ENCODE data around the gene HYAL2.
A peak's percentile ranks its signal among the peaks of the same experiment; 100 is the strongest.

HYAL2 gene, protein sequence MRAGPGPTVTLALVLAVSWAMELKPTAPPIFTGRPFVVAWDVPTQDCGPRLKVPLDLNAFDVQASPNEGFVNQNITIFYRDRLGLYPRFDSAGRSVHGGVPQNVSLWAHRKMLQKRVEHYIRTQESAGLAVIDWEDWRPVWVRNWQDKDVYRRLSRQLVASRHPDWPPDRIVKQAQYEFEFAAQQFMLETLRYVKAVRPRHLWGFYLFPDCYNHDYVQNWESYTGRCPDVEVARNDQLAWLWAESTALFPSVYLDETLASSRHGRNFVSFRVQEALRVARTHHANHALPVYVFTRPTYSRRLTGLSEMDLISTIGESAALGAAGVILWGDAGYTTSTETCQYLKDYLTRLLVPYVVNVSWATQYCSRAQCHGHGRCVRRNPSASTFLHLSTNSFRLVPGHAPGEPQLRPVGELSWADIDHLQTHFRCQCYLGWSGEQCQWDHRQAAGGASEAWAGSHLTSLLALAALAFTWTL

DNA sequence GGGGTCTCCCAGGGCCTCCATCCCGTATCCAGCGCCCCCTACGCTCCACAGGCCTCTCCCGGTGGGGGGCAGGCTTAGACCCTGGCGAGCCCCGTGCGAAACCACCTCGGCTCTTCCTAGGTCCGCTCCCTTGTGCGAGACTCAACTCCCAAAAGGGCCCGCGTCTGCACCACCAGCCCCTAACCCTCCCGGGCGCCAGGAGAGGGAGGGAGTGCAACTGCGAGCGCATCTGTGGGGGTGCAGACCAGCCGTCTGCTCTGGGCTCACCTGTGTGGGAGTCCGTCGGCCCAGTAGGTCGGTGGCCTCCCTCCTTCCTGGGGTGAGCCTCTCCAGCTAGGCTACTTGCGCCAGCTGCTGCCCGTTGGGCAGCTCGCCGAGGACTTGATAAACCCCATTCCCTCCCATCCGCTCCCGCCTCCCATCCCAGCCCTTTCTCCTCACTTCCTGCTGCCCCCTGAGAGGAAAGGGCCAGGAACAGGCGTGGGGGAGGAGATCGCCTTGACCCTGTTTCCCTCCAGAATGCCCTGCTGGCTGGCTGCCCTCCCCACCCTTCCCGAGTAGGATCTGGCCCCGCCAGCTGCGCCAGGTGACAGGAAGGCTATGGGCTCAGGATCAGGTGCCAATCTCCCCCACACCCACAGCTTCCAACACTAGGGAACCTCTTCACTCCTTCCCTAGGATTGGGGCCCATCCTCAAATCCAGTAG is at the start of gene HYAL2:
HYAL2 (minus strand) TSS at position 360 of the 706 bp plus-strand sequence. CDS start 2,256 bp downstream, outside the sequence.
- no peak for DNase-seq (ENCODE audit: low spot score)

DNA sequence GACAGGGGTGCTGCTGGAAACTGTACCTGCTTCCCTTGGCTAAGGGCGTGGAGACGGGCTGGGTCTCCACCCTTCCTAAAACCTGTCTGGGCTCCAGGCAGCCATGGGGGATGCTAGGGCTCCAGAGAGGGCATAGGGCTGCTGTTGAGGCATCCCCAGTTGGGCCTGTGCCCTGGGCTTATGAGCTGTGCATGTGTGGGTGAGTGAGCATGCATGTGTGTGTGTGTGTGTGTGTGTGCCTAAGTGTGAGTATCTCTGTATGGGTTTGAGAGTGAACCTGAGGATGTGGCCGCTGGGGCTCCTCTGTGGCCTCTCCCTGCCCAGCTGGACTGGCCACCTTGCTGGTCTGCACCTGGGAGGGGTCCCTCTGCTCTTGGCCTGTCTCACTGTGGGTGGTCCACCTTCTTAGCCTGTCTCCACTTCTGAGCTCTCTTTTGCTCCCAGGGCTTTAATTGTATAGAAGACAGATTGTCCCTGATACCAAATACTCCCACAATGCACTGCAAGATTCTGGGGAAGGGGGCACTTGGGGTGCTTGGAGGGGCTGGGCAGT is 48.7 kb upstream of the HYAL2 start:
- no peak for DNase-seq (ENCODE audit: low spot score)

DNA sequence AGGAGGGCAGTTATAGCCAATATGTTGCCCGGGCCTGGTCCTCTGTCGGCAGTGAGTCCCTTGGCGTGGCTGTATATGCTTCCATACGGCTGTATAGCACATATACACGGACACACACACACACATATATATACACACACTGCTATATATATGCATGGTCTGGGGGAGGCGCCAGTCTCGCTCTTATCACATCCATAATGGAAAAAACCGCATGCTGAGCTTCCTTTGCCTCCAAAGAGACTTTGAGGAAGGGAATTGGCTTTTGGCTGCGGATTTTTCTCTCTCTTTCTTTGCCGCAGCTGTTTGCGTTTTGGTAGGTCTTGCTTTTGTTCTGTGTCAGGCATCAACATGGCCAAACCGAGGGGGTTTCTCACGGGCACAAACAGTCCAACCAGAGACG is 48.0 kb upstream of the HYAL2 start:
- DNase-seq (ENCODE audit: low spot score), result no peak

DNA sequence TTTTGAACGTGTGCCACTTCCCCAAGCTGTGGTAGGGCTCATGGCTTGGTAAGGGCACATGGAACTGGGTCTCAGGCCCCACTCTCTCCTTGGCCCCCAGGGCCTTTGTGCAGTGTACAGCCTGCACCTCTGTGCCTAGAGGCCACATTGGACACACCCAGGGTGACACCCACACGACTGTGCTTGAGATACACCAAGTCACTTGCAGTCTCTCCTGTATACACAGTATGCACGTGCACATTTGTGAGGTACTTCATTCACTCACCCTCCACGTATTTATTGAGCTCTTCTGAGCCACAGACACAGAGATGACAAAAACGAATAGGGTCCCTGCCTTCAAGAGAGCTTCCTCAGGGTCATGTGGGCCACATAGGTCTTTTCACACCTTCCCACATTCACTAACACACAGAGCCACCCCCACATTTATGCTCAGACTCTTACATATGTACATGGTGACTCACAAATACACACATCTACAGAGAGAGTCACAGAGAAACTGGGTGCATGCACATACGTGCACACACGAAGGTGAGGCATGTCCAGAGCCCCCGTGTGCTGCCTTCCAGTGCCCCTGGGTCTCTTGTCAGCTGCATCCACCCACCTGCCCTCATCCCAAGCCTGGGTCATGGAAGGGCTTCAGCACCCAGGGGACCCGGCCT is 46.6 kb upstream of the HYAL2 start:
- no peak for DNase-seq (ENCODE audit: low spot score)

DNA sequence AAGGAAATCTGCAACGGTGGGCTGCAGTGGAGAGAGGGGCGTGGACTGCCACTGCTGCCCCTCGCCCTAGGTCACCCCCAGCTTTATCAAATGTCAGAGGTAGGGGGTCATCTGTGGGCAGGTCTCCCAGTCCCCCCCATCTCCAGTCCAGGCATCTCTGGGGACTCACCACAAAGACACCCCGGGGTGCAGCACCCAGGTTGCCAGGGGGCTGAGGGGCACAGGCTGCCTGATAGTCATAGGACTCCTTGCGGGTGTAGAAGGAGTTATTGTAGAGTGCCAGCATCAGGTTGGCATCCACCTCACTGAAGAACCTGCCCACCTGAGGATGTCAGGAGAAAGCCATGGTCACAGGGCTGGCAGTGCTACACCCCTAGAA is 43.3 kb upstream of the HYAL2 start:
- DNase-seq (ENCODE audit: low spot score), result no peak

DNA sequence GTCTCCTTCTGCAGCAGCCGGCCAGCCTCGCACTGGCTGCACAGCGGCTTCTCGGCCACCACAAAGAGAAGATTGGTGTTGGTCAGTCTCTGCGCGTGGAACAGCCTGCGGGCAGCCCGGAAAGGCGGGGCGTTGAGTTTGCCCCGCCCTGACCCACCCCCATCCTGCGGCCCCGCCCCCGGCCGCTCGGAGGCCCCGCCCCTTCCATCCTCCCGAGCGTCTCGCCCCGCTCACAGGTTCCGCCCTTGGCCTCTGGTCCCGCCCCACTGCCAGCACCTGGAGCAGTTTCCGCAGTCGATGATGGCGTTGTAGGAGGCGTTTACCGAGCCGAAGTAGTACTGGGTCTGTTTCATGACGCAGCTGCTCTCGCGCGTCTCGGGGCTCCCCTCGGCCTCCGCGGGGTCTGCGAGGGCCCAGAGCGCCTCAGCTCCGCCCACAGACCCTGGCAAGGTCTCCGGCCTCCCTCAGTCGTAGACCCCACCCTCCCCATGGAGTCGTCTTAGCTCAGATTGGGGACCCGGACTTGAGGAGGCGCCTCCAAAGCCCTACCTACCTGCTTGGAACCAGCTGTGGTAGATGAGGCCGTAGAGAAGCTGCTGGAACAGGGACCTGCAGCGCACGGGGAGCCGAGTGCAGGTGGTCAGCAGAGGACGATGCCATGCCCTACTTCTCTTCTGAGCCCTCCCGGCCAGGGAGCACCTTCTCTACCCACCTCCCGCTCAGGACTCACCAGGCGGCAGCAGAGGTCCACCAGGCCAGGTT is 42.7 kb upstream of the HYAL2 start:
- DNase-seq (ENCODE audit: low spot score), result peak; percentile 93

DNA sequence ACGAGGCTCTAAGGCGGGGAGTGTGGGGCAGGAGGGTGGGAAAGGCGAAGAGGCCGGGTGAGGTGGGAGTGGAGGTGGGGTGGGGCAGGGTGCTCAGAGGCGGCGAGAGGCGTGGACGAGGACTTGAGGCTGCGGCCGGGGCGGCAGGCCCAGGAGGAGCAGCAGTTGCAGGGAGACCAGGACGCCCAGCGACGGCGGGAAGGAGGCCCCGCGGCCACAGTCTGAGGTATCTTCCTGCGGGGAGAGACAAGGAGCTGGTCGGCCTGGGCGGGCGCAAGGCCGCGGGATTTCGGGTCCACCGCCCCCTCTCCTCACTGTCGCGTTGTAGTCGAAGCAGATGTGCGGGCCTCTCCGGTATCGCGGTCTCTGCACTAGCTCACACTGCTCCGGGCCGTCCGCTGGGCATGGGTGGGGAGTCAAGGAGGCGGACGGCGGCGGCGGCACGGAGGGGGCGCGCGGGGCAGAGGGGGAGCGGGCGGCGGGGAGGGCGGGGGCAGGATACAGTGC is 42.1 kb upstream of the HYAL2 start:
- DNase-seq (ENCODE audit: low spot score), result no peak

DNA sequence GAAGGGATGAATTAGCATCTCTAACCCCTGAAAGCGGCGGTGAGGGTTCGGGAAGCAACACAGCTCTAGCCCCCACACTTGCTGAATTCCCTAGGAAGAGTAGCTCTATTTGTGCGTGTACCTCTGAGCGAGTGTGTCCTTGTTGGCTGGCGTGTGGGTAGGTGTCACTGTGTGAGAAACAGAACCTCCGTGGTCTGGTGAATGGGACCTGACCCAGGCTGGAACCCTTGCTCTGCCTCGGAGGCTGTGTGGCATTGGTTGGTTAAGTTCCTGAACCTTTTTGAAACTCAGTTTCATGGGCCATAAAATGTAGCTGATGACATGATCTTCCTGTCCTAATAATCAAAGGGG is 37.2 kb upstream of the HYAL2 start:
- DNase-seq (ENCODE audit: low spot score), result no peak

DNA sequence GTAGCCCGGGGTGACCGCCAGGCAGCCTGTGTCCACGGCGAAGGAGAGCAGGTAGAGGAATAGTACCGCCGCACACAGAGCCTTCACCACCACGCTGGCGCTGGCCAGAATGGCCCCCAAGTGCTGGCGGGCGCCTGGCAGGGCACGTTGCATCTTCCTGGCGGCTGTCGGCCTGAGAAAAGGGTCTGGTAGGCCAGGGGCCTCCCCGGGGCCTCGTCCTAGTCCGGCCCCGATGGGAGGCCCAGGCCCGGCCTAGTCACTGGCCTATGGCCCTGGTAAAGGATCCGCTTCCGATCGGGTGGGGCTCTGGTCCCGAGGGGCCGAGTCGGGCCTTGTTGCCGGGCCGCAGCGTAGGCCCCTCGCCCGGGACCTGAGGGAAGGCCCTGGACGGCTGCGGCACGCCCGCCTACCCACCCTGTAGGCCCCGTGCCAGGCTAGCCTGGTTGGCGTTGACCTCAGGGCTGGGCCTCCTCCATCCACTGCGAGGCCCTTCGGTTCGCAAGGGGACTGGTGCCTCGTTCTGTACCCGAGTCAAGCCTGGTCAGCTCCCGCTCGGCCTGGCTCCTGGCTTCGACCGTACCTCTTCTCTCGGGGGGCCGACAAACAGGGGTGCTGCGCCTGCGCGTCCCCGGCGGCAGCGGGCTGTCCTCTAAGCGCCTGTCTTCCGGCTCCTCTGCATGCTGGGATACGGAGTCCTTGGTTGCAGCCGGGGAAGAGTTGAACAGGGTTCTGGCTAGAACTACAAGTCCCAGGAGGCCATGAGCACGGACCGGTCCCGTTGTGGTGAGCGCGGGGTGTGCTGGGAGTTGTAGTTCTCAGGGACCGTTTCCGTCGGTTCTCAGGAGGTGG is 36.6 kb upstream of the HYAL2 start, which contains the start of gene TMEM115:
TMEM115 (minus strand) TSS at position 611 of the 849 bp plus-strand sequence; CDS start at position 153, 458 bp downstream.
- peak; percentile 98 for DNase-seq (ENCODE audit: low spot score)

DNA sequence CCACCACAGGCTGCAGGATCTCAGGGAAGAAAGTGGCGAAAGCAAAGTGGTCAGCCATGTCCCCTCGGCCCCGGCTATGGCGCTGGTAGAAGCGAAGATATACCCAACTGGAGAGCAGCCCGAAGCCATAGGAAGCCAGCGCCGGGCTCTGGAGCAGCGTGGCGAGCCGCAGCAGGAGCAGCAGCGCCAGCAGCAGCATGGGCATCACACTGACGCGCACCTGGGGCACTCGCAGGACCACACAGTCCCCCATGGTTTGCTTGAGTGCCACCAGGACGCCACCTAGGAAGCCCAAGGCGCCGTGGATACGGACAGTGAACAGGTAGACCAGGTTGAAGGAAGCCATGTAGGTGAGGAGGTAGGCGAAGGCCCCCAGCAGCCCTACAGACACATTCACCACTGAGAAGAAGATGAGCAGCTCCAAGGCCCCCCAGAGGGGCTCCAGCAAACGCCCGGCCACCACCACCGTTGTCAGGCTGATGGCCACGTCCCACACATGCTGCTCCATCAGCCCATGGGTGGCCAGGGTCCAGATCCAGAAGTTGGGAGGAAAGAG is 35.9 kb upstream of the HYAL2 start:
- DNase-seq (ENCODE audit: low spot score), result no peak

DNA sequence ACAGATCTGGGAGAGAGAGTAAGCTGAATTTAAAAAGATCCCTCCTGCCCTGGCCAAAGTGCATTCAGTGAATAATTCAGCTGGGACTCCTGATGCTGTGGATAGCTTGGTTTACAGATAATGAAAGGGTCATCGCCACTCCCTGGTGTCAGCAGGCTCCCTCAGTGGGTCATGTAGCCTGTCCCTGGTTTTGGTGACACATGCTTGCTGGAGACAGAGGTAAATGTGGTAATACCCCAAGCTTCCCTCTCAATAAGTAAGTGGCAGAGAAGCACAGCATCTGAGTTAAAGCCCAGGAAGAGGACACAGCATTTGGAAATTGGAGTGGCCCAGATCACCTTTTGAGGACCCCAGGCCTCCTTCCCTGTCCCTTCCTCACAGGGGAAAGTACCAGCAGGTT is 34.9 kb upstream of the HYAL2 start:
- DNase-seq (ENCODE audit: low spot score), result no peak

DNA sequence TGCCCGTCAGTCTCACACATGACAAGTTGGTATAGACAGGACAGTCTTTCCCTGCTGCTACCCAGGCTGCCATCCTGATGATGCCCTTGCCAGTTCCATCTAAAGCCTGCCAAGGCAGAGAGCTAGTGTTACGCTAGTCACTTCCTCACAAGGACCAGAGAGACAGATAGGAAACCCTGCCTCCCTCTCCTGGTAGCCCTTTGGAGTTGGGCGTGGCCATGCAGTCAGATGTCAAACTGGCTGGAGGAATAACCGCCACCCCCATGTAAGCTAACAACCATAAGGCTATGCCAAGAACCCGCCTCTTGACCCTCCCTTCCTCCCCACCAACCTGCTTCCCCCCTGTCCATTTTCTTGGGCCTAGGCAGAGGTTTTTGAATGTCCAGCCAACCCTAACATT is 34.0 kb upstream of the HYAL2 start:
- peak; percentile 68 for DNase-seq (ENCODE audit: low spot score)

DNA sequence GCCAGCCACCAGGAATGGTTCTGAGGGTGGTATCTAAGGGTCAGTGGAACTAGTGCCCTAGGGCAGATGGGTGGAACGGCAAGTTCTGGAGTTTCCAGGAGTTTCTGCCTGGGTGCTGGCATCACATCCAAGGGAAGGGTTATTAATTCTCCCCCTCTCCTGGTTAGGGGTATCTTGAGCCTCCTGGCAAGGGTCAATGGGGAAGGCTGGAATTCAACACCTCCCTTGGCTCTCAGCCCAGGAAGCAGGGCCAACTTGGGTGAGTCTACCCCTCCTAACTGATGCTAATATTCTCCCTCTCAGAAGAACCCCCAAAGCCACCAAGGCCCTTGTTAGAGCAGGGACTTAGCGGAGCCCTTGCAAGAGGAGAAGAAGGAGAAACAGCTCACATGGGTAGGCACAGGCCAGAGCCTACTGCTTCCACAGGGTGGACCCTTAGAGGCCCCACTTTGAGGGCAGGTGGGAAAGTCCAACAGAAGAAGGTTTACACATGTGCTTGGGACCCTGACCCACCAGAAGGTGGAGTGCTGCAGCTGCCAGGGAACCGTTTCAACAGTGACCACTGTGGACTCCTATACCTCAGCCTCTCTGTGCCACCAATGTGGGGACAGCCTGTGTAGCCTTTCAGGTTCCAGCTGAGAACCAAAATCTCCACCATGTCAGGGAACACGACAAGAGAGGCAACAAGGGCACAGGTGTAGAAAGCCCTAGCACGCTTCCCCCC is 33.4 kb upstream of the HYAL2 start:
- DNase-seq (ENCODE audit: low spot score), result no peak

DNA sequence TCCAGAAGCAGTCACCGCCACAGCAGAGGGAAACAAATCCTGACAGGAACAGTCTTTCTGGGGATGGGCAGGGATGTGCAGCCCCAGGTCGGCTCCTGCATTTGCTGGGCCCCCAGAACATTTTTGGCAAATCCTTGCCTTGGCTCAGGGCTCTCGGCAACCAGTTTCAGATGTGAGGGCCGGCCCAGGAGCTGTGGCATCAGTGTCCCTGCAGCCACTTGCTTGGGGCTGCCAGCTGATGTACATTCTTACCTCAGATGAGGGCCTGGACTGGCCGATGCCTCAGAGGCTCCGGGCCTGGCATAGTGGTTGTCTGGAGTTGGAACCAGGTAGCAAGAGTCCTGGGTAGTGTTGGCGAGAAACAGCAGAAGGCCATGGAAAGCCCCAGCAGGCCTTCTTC is 32.3 kb upstream of the HYAL2 start:
- no peak for DNase-seq (ENCODE audit: low spot score)

DNA sequence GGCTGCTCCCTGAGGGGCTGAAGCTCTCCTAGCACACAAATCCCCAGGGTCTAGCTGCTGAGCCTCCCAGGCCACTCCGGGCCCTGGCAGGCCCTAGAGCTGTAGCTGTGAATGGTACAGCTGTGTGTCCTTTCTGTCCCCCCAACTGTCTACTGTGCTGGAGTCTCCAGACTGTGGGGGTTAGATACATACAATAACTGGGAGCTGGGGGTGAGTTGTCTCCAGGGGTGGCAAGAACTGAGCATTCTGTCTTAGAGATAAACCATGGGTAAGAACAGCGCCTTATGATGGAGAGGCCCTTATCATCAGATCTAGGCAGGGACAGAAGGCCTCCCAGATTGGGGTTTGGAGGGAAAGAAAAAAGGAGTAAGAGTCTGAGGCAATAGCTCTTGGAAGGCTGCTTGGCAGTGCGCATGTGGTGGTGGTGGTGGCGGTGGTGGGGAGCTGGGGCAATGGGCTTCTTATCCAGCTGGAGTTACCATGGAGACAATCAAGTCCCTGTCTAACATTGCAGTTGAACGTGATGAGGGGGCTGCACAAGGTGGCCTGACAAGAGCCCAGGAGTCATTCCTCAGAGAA is 31.7 kb upstream of the HYAL2 start:
- DNase-seq (ENCODE audit: low spot score), result no peak

DNA sequence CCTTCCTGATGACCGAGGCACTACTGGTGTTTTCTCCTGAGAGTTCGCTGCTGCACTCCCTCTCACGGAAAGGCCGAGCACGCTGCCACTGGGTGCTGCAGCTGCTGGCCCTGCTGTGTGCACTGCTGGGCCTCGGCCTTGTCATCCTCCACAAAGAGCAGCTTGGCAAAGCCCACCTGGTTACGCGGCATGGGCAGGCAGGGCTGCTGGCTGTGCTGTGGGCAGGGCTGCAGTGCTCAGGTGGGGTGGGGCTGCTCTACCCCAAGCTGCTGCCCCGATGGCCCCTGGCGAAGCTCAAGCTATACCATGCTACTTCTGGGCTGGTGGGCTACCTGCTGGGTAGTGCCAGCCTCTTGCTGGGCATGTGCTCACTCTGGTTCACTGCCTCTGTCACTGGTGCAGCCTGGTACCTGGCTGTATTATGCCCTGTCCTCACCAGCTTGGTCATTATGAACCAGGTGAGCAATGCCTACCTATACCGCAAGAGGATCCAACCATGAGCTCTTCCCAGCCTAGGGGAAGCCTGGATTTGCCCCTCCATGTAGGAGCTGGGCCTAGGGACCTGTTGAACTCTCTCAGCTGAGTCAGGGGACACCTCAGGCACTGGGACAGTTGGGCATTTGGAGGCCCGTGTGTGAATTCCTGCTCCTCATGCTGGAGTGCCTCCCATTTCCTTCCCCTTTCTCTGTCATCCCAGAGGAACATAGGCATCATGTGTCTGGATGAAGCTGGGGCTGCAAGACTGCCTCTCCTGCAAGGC is 30.9 kb upstream of the HYAL2 start:
- no peak for DNase-seq (ENCODE audit: low spot score)

DNA sequence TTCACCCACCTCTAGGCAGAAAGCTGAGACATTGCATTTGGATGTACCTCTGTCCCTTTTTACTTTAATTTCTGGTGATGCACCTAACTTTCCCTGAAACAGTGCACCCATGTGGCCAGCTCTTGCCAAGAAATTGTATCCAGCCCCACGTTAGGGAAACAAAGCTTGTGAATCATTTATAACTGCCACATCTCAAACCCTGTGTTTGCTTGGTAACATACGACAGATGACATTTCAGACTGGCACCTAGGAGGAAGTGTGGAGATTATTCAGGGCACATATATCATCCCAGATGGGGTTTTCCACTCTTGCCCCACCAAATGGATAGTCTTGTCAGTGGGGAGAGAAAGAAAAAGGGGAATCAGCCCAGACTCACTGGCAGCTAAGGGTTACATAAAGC is 30.2 kb upstream of the HYAL2 start:
- DNase-seq (ENCODE audit: low spot score), result no peak

DNA sequence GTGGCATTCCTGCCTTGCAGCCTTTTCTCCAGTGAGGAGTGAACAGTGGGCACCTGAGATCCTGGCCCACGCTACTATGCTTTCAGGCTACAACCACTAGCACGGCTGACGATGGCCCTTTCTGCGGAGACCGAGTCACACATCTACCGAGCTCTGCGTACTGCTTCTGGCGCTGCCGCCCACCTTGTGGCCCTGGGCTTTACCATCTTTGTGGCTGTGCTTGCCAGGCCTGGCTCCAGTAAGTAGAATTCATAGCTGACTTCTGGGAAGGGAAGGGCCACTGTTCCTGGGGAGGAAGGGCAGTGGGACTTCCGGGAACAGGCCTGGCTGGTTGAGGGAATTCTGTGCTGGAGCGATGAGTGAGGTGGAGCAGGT is 28.8 kb upstream of the HYAL2 start:
- no peak for DNase-seq (ENCODE audit: low spot score)

All from hematopoietic multipotent progenitor cell treated with erythropoietin and hydrocortisone succinate and interleukin-3 and kit ligand, for 15 days (in vitro differentiated cells).